ENCODE measurements around the gene UNC50.

Gene UNC50

DNA sequence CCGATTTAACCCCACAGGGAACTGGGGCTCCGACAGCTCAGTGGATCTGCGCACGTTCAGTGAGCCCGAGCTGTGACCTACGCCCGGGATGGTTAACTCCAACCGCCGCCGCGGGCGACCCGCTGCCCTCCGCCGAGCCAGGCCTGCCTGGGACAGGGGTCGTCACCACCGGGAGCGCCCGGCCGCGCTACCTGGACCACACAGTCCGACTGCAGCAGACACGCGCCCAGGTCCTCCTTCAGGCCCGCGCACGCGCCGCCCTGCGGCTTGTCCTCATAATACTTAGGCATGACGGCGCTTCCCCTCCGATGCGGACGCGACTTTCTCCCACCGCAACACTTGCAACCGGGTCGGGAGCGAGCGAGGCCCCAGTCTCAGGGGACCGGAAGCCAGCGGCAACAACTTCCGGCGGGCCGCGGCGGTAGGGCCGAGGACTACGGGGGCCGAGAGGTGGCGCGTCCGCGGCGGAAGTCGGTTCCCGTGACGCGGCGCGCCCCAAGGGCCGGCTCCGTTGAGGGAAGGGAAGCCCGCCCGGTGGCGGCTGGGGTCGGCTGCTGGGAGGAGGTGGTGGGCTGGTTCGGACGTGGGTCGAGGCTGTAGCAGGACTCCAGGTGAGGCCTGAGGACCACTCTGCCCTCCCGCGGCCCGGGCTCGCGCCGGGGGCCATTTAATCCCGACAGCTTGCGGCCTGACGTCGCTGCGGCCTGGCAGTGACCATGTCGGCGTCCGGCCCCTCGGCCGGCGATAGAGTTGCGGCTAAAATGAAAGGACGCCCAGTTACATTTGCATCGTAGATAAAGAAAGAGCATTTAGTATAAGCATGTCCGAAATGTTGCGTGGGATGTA, at the start of gene UNC50, which contains the start of gene COA5:
Gene UNC50 (plus strand): TSS at position 474 of the 846 bp plus-strand sequence. CDS start 1,171 bp downstream, outside the sequence.
Gene COA5 (minus strand): TSS at position 397 of the 846 bp plus-strand sequence. CDS start 107 bp downstream, at position 290.
- peak; percentile 80 for DNase-seq (ENCODE audit: low read depth)

DNA sequence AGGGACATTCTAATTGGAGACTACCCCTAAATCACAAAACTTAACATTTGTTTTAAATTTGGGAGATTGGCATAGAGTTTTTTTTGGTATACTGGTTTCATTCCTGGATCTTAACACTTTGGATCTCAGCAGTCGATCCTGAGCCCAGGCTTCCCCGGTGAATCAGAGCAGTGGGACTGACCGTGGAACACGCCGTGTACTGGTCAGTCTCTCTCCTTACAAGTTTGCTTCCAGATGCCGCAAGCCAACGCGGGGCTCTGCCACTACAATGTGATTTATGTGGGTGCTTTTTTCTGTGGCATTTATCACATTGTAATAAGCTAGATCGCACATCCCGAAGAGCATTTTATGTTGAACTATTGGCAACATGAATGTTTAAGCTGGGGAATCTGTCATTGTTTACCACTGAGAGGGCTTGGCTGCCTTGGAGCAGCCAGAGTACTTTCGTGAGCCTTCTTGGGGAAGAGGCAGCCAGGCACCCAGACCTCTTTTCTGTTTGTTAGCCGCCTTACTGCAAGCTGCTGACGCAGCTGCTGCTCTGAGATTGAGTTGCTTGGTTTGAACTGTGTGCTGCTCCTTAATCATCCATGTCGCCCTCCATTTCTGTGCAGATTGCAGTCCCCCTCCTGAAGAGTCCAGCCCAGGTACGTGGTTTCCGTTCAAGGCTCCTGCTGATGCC, 49.4 kb upstream of the UNC50 start:
- no peak for DNase-seq (ENCODE audit: low read depth)

DNA sequence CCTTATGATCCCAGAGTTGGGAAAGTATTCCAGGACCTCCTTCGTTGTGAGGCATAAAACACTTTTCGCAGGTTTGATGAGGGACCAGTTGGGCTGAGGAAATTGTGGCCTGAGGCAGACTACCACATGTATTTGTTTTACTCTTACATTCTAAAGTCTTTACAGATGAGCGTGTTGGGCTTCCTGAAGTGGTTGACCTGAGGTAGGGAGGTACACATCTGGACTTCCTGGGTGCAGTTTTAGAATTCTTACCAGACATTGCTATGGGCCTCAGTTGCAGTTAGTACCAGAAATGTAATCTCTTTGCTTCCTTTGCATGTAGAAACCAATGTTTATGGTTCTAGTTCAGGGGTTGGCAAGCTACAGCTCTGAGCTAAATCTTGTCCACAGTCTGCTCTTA, 48.8 kb upstream of the UNC50 start:
- DNase-seq (ENCODE audit: low read depth), result no peak

GRCh38 chr2:98560256-98560771, 48.1 kb upstream of the UNC50 start:
- no peak for DNase-seq (ENCODE audit: low read depth)

DNA sequence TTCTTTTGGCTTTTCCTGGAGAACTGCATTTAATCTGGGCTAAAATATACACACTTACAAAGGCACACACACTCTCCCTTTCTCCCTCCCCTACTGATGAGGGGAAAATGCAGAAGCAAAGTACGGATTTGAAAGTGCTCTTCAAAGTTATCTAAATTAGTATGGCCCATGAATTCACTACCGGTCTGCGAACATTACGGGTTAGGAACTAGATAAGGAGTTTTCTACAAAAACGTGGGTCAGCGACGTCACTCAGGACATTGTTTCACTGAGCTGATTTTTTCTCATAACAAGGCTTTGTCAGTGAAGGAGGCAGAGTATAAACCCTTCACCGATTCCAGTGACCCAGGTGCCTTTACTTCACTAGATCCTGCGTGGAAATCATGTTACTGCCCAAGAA, 47.4 kb upstream of the UNC50 start:
- DNase-seq (ENCODE audit: low read depth), result no peak

DNA sequence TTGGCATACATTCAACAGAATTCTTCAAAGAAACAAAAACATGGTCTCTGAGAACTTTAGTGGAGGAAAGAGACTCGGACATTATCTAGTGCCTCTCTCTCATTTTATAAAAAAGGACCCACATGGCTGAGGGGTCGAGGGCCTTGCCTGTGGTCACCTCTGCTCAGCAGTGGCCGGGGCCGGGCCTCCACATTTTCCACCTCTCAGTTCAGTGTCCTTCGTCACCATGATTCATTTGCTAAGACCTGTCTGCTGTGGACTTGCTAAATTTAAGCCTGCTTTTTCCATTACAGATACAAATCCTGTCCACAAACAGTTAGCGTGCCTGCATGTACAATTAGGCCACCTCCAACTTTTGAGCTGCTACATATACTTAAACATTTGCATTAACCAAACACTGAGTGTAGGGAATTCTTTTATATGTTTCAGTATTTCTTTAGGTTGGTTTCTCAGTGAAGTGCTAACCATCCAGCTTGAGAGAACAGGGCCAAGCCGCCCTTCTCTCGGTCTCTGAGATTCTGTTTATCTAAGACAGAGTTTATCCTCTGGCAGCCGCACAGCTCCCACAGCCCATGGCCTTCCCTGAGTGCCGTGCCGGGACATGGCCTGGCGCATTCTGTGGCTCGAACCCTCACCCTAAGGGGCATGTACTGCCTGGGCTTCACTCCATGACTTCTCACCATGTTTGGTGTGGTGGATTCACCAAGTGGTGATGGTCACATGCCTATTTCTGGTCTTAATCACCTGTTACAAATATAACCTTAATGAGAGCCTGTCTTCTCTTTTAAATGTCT, 46.3 kb upstream of the UNC50 start:
- DNase-seq (ENCODE audit: low read depth), result no peak

- DNase-seq (ENCODE audit: low read depth), result no peak
These were observed 45.0 kb upstream of the UNC50 start for GRCh38 chr2:98563394-98563793.

DNA sequence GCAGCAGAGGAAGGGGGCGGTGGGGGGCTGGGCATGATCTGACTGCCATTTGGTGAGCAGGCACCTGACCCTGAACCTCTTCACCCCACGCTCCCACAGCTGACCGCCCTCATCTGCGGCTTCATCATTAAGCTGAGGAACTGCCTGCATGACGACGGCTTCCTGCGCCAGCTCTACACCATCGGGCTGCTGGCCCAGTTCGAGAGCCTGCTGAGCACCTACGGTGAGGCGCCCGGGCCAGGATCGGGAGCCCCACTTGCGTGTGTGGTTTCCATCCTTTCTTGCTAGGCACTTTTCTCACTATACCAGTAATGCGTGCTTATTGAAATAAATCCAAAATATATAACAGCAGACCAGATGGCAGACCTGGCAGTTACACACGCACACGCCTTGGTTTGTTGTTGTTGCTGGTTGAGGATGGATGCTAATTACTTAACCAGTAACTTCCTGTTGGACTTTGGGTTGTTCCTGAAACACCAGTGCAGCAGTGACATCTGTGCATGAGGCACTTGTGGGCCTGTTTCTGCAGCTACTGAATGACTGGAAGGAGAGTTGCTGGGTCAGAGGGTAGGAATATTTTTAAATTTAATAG, 43.8 kb upstream of the UNC50 start:
- no peak for DNase-seq (ENCODE audit: low read depth)

DNA sequence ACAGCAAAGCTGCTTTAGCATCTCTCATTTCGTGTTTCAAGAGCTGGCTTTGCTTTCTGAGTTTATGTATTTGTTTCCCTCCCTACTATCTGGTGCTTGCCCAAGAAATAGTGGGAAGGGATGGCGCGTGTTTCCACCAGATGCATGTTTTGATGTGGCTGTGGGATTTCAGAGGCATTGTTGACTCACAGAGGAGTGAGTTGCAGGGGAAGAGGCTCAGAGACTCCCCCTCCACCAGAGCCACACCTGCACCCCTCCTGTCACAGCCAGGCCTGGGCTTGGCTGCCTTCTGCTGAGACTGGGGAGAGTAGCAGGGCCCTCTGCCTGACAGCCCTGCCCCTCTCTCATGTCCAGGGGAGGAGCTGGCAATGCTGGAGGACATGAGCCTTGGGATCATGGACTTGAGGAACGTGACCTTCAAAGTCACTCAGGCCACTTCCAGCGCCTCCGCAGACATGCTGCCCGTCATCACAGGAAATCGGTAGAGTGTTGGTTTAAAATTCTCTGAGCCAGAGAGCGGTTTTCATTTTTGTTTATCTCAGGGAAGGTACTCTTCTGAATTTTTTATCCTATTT, 43.0 kb upstream of the UNC50 start:
- DNase-seq (ENCODE audit: low read depth), result no peak

GRCh38 chr2:98565941-98566340, 42.4 kb upstream of the UNC50 start:
- DNase-seq (ENCODE audit: low read depth), result no peak

DNA sequence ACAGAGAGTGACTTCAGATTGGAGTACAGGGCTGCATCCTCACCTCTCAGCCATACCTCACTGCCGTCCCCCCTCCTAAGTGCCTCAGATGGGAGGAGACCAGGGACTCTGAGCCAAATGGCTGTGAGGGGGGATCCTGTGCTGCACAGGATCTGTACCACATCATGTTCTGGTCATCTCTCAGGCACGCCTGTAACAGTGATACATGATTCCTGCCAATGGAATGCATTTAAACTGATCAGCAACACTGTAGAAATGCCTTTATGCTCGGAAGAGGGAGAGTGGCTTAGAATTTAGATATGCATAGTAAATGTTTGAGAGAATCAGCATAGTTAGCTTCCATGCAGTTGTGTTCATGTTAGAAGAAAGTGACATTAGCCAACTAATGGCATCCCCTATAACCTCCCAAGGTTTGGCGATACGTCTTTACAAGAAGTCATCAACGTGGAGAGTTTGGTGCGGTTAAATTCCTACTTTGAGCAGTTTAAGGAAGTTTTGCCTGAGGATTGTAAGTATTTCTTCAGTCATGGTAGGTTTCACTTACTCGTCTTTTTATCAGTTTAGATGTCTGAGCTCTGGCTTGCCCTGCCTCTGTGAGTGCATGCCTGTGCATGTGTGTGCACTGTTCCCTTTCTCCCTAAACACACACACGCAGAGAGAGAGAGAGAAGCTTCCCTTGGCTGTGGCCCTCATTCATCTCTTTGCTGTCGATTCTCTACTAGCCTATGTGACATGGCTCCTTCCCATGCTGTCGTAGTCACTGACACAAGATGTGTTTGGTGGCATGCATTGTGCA, 40.0 kb upstream of the UNC50 start:
- DNase-seq (ENCODE audit: low read depth), result no peak

GRCh38 chr2:98569197-98569793, 39.1 kb upstream of the UNC50 start:
- DNase-seq (ENCODE audit: low read depth), result peak; percentile 42

GRCh38 chr2:98569915-98570314, 38.5 kb upstream of the UNC50 start:
- DNase-seq (ENCODE audit: low read depth), result no peak

DNA sequence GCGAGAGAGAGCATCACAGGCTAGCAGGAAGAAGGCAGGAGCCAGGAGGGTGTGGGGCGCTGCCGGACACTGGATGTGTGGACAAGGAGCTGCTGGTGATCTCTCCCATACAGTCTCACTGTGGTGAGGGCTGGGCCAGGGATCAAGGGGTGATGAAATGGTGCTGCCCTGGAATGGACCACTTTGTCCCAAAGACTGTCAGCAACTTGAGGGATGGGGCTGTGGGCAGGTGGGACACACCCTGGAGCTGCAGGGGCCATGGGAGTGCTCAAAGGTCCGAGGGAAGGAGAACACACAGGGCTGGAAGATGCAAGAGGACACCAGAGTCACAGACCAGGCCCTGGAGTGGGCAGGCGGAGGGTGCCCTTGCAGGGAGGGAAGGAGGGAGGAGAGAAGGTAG, 38.0 kb upstream of the UNC50 start:
- no peak for DNase-seq (ENCODE audit: low read depth)

- DNase-seq (ENCODE audit: low read depth), result no peak
These were observed 37.2 kb upstream of the UNC50 start for GRCh38 chr2:98571121-98571701.

DNA sequence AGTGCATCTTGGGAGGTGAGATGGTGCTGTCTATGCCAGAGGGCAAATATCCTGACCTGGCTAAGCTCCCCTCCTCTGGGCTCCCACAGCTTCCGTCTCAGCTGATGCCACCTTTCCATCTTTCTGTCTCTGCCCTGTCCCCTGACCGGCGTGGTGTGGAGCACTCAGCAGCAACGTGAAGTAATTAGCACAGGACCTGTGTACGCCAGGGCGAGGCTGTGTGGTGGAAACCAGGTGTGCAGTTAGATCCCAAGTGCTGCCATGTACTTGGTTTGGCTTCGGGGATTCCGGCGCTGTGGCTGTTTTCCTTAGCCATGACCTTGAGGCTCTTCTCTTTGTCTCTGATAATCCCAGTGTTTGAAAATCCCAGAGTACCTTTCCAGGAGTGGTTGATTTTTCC, 36.6 kb upstream of the UNC50 start:
- no peak for DNase-seq (ENCODE audit: low read depth)

DNA sequence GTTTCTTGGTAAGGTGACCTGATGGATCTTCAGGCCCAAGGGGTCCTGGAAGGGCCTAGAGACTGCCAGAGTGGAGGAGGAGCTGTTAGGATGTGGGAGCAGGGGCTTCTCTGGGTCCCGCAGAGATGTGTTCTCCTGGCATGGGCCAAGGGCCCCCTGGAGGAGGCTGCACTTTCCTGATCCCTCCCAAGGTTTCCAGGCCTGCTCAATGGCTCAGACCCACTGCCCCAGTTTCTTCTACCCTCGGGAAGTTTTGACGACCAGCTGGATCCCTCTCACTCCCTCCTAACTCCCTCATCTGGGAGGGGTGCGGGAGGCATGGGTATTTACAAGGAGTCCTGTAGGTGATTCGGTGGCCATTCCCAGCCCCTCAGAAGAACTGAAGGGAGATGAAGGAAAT, 36.2 kb upstream of the UNC50 start:
- no peak for DNase-seq (ENCODE audit: low read depth)

- no peak for DNase-seq (ENCODE audit: low read depth)
These were observed 35.7 kb upstream of the UNC50 start for GRCh38 chr2:98572676-98573075.

DNA sequence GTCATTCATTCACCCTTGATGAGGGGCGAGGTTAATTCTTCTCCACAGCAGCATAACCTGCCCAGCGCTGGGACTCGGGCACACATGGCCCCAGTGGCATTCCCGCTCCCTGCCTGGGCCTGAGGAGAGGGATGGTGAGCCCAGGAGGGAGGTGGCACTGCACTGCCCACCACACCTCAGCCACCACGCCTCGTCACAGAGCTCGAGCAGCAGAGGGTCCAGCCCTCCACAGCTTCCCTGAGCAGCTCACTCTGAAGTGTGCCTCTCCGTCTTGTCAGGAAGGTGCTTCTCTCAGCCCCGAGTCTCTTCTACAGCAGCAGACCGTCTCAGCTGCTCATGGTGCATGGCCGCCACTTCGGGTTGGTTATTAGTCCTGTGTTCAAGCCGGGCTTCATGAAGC, 35.0 kb upstream of the UNC50 start:
- DNase-seq (ENCODE audit: low read depth), result no peak

Measured in stimulated activated CD8-positive, alpha-beta memory T cell treated with anti-CD3 and anti-CD28 coated beads, Interleukin-12 subunit alpha, Interleukin-12 subunit beta, amount 100 ng/mL, for 4 hours (primary cell).